Measurements from ENCODE around the gene MRFAP1.

The MRFAP1 gene

DNA sequence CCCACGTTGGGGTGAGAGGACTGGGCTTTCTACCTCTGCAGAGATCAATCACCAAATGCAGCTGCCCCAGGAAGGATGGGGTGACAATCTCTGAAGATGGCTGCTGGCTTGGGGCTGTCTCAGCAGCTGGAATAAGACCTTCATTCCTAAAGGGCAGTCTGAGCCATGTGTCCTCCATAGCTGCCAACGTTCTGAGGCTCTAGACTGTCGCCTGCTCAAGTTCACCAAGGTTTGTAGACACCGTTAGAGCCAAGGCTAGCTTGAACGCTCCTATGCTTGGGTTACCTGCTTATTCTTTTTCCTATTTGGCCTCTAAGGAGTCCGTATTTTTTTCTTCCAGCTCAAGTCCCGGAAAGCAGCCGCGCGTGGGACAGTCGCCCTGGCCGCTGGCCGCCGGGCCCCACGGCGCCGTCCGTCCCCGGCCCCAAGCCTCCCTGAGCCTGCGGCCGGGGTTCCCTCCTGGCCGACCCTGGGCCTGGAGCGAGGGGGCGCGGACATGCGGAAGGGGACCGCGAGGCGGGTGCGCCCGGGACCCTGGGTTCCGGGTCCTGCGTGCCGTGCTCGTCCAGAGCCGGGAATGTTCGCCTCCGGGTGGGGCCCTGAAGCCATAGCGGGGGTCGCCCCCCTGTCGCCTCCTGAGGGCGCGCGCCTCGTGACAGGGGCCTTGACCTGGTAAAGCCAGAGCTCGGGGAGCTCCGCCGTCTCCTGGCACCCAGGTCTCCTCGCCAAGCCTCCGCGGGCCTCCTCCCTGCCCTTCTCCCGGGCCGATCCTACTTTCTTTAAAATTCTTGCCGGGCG is 23.3 kb downstream of the MRFAP1 start:
- no peak overlapping the region for H3K4me2 ChIP-seq (ENCODE audit: low read length)
- peaks cover 5% of the 10 kb centered on the region for H3K27me3 ChIP-seq (ENCODE audit: insufficient read depth, low read length, poor library complexity)
- H4K8ac ChIP-seq (ENCODE audit: low read depth, low read length) = no peak overlapping the region
- no peak overlapping the region for H3K56ac ChIP-seq (ENCODE audit: low read length)
- no peak overlapping the region for H3K18ac ChIP-seq (ENCODE audit: low read length)
- no peaks in the 10 kb centered on the region for H3K79me1 ChIP-seq (ENCODE audit: low read length)
- H3K4me1 ChIP-seq (ENCODE audit: control insufficient read depth, low read depth, low read length) = no peaks in the 10 kb centered on the region
- no peak overlapping the region for H4K5ac ChIP-seq (ENCODE audit: low read length)
- H3K4ac ChIP-seq (ENCODE audit: low read depth, low read length) = no peak overlapping the region
- H3K79me2 ChIP-seq (ENCODE audit: control insufficient read depth, insufficient read depth, low read length) = no peaks in the 10 kb centered on the region
- H2BK15ac ChIP-seq (replicated peaks; ENCODE audit: low read depth) = no peak overlapping the region
- WGBS (ENCODE audit: extremely low coverage, insufficient coverage, low lambda C conversion rate) = no CpG with 5 or more reads among the region's 55 CpGs
- no peak overlapping the region for H3K9ac ChIP-seq (ENCODE audit: low read length)
- DNase-seq = no peak
- no peak overlapping the region for H3K23ac ChIP-seq (ENCODE audit: low read length)
- H3K27ac ChIP-seq (ENCODE audit: low read depth, low read length) = no peak overlapping the region
- no peak overlapping the region for H2AK5ac ChIP-seq (ENCODE audit: low read length)
- H3K36me3 ChIP-seq (ENCODE audit: control insufficient read depth, insufficient read depth, low read length) = no peaks in the 10 kb centered on the region
- H3K4me3 ChIP-seq (ENCODE audit: low read length) = no peak overlapping the region
- H2BK5ac ChIP-seq (ENCODE audit: low read length) = no peak overlapping the region
- no peak overlapping the region for H2BK120ac ChIP-seq (ENCODE audit: low read depth, low read length)

DNA sequence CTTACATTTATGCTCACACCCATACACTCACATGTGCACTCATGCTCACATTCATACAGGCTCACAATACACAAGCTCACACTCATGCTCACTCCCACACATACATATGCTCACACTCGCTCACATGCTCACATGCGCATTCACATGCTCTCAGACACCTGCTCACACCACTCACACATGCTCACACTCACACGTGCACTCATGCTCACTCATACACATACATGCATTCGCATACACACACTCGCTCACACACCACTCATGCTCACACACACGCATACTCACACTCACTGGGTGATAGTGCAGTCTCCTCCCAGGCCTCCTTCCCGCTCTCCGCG is 24.8 kb downstream of the MRFAP1 start:
- Histone ChIP-seq H2AK5ac (ENCODE audit: low read length) (no peak overlapping the region), H4K5ac (ENCODE audit: low read length) (no peak overlapping the region), H4K8ac (ENCODE audit: low read depth, low read length) (no peak overlapping the region), H3K4me3 (ENCODE audit: low read length) (no peak overlapping the region), H3K27ac (ENCODE audit: low read depth, low read length) (no peak overlapping the region), H3K4me1 (ENCODE audit: control insufficient read depth, low read depth, low read length) (no peaks in the 10 kb centered on the region), H3K23ac (ENCODE audit: low read length) (no peak overlapping the region), H3K79me2 (ENCODE audit: control insufficient read depth, insufficient read depth, low read length) (no peaks in the 10 kb centered on the region), H2BK5ac (ENCODE audit: low read length) (no peak overlapping the region), H2BK120ac (ENCODE audit: low read depth, low read length) (no peak overlapping the region), H3K36me3 (ENCODE audit: control insufficient read depth, insufficient read depth, low read length) (no peaks in the 10 kb centered on the region), H3K56ac (ENCODE audit: low read length) (no peak overlapping the region), H3K79me1 (ENCODE audit: low read length) (no peaks in the 10 kb centered on the region), H3K4me2 (ENCODE audit: low read length) (no peak overlapping the region), H3K27me3 (ENCODE audit: insufficient read depth, low read length, poor library complexity) (no peaks in the 10 kb centered on the region), H3K4ac (ENCODE audit: low read depth, low read length) (no peak overlapping the region), H3K18ac (ENCODE audit: low read length) (no peak overlapping the region), H2BK15ac (replicated peaks; ENCODE audit: low read depth) (no peak overlapping the region), H3K9ac (ENCODE audit: low read length) (no peak overlapping the region)
- no CpG with 5 or more reads among the region's 9 CpGs for WGBS (ENCODE audit: extremely low coverage, insufficient coverage, low lambda C conversion rate)
- DNase-seq = no peak

DNA sequence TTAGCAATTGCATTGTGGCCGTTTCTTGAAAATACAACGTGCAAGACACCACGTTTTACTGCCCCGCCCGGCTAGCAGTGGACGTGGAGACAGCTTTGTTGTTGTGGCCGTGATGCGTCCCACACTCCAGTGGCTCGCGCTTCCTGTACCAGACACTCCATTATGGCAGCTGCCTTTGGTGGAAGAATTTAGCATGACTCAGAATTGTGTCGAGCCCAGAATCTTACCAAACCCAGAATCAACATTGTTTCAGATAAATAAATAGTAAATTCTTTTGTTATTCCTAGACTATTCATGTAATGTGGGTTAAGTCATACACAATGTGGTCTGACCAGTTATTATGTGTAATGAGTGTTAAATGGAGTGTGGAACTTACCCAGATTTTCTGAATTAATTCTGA is 27.9 kb downstream of the MRFAP1 start:
- Histone ChIP-seq H3K4me3 (ENCODE audit: low read length) (no peak overlapping the region), H3K4me1 (ENCODE audit: control insufficient read depth, low read depth, low read length) (no peaks in the 10 kb centered on the region), H3K79me2 (ENCODE audit: control insufficient read depth, insufficient read depth, low read length) (no peaks in the 10 kb centered on the region), H2BK5ac (ENCODE audit: low read length) (no peak overlapping the region), H3K23ac (ENCODE audit: low read length) (no peak overlapping the region), H3K27me3 (ENCODE audit: insufficient read depth, low read length, poor library complexity) (no peaks in the 10 kb centered on the region), H2BK120ac (ENCODE audit: low read depth, low read length) (no peak overlapping the region), H3K79me1 (ENCODE audit: low read length) (no peaks in the 10 kb centered on the region), H2AK5ac (ENCODE audit: low read length) (no peak overlapping the region), H2BK15ac (replicated peaks; ENCODE audit: low read depth) (no peak overlapping the region), H3K18ac (ENCODE audit: low read length) (no peak overlapping the region), H3K56ac (ENCODE audit: low read length) (no peak overlapping the region), H3K4me2 (ENCODE audit: low read length) (no peak overlapping the region), H4K8ac (ENCODE audit: low read depth, low read length) (no peak overlapping the region), H3K4ac (ENCODE audit: low read depth, low read length) (no peak overlapping the region), H4K5ac (ENCODE audit: low read length) (no peak overlapping the region), H3K27ac (ENCODE audit: low read depth, low read length) (no peak overlapping the region), H3K9ac (ENCODE audit: low read length) (no peak overlapping the region), H3K36me3 (ENCODE audit: control insufficient read depth, insufficient read depth, low read length) (no peaks in the 10 kb centered on the region)
- DNase-seq = no peak
- no CpG with 5 or more reads among the region's 11 CpGs for WGBS (ENCODE audit: extremely low coverage, insufficient coverage, low lambda C conversion rate)

GRCh38 chr4:6671648-6672047 is 31.2 kb downstream of the MRFAP1 start:
- H4K8ac ChIP-seq (ENCODE audit: low read depth, low read length) = no peak overlapping the region
- H3K27ac ChIP-seq (ENCODE audit: low read depth, low read length) = no peak overlapping the region
- H3K4me1 ChIP-seq (ENCODE audit: control insufficient read depth, low read depth, low read length) = peaks cover 4% of the 10 kb centered on the region
- no peaks in the 10 kb centered on the region for H3K27me3 ChIP-seq (ENCODE audit: insufficient read depth, low read length, poor library complexity)
- DNase-seq = no peak
- H2BK5ac ChIP-seq (ENCODE audit: low read length) = no peak overlapping the region
- no peak overlapping the region for H3K4ac ChIP-seq (ENCODE audit: low read depth, low read length)
- H2BK15ac ChIP-seq (replicated peaks; ENCODE audit: low read depth) = no peak overlapping the region
- H3K9ac ChIP-seq (ENCODE audit: low read length) = no peak overlapping the region
- H3K56ac ChIP-seq (ENCODE audit: low read length) = no peak overlapping the region
- H4K5ac ChIP-seq (ENCODE audit: low read length) = no peak overlapping the region
- H3K23ac ChIP-seq (ENCODE audit: low read length) = no peak overlapping the region
- H3K36me3 ChIP-seq (ENCODE audit: control insufficient read depth, insufficient read depth, low read length) = peaks cover 3% of the 10 kb centered on the region
- H3K4me3 ChIP-seq (ENCODE audit: low read length) = no peak overlapping the region
- no peak overlapping the region for H3K18ac ChIP-seq (ENCODE audit: low read length)
- H2AK5ac ChIP-seq (ENCODE audit: low read length) = no peak overlapping the region
- WGBS (ENCODE audit: extremely low coverage, insufficient coverage, low lambda C conversion rate) = no CpG with 5 or more reads among the region's 1 CpG
- no peak overlapping the region for H2BK120ac ChIP-seq (ENCODE audit: low read depth, low read length)
- H3K79me2 ChIP-seq (ENCODE audit: control insufficient read depth, insufficient read depth, low read length) = peaks cover 15% of the 10 kb centered on the region
- peaks cover 17% of the 10 kb centered on the region for H3K79me1 ChIP-seq (ENCODE audit: low read length)
- H3K4me2 ChIP-seq (ENCODE audit: low read length) = no peak overlapping the region

DNA sequence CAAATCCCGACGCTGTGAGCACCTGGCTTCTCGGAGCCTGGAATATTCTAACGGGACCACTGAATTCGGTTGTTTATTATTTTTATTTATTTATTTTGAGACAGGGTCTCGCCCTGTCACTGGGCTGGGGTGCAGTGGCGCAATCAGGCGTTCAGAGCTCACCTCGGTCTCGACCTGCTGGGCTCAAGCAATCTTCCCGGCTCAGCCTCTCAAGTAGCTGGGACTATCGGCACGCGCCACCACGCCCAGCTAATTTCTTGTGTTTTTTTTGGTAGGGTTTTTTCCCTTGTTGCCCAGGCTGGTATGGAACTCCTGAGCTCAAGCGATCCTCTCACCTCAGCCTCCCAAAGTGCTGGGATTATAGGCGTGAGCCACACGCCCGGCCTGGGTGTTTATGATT is 31.6 kb downstream of the MRFAP1 start:
- Histone ChIP-seq H2AK5ac (ENCODE audit: low read length) (no peak overlapping the region), H3K27ac (ENCODE audit: low read depth, low read length) (no peak overlapping the region), H3K79me2 (ENCODE audit: control insufficient read depth, insufficient read depth, low read length) (peaks cover 17% of the 10 kb centered on the region), H3K4ac (ENCODE audit: low read depth, low read length) (no peak overlapping the region), H3K79me1 (ENCODE audit: low read length) (peaks cover 20% of the 10 kb centered on the region), H3K9ac (ENCODE audit: low read length) (no peak overlapping the region), H3K18ac (ENCODE audit: low read length) (no peak overlapping the region), H3K4me3 (ENCODE audit: low read length) (no peak overlapping the region), H3K36me3 (ENCODE audit: control insufficient read depth, insufficient read depth, low read length) (peaks cover 3% of the 10 kb centered on the region), H3K4me1 (ENCODE audit: control insufficient read depth, low read depth, low read length) (peaks cover 4% of the 10 kb centered on the region), H2BK15ac (replicated peaks; ENCODE audit: low read depth) (no peak overlapping the region), H4K8ac (ENCODE audit: low read depth, low read length) (no peak overlapping the region), H3K23ac (ENCODE audit: low read length) (no peak overlapping the region), H3K4me2 (ENCODE audit: low read length) (no peak overlapping the region), H3K27me3 (ENCODE audit: insufficient read depth, low read length, poor library complexity) (no peaks in the 10 kb centered on the region), H2BK120ac (ENCODE audit: low read depth, low read length) (no peak overlapping the region), H3K56ac (ENCODE audit: low read length) (no peak overlapping the region), H4K5ac (ENCODE audit: low read length) (no peak overlapping the region), H2BK5ac (ENCODE audit: low read length) (no peak overlapping the region)
- no peak for DNase-seq
- no CpG with 5 or more reads among the region's 19 CpGs for WGBS (ENCODE audit: extremely low coverage, insufficient coverage, low lambda C conversion rate)
